ENCODE measurements around the gene GCG. TPM values are rescaled to one million over a fixed set of nuclear protein-coding genes. Genes with fewer than 3 reads are reported as not detected.
A peak's percentile ranks its signal among the peaks of the same experiment; 100 is the strongest.

The GCG gene
- polyA plus RNA-seq, 1 donor from 2014 or later, result not detected

DNA sequence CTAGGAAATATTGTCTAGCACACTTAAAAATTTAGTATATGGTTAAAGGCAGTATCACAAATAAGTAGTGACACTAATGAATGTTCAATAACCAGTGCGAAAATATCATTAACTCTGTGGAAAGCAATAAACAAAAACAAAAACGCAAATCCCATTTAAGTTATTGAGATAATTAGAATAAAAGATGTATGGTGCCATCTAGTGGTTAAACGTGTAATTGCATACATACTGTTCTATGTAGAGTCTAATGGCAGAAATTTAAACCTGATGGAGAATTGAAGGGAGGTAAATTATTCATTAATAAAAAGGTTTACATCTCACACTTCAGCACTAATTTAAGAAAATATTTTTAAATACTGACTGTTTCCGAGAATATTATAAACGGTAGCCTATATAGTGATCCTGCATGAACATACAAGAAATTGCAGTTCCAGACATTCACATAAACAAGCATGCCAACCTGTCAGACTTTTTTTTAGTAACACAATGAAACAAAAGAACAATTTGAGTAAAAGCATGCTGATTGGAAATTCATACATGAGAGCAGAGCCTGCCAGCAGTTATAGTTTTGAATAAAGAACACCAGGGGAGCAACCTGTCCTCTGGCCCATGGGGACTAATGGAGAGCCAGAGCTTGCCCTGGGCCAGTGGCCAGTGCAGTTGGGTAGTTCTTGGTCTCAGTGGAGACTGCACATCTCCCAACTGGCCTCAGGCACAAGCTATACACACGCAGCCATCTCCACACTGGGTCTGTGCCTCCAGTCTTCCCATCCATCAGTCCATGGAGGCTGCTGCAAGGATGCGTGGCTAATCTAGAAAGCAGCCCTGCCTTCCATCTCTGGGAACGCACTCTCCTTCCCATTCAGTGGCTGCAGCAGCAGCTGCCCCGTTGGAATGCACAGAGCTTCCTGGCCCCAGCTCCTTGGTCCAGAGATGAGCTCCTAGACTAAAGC is 28.0 kb downstream of the GCG start:
- H3K79me2 ChIP-seq (replicated peaks; ENCODE audit: insufficient read depth, low read length), result no peaks in the 10 kb centered on the region
- H3K4me3 ChIP-seq (ENCODE audit: low read length), result no peak overlapping the region
- H3K36me3 ChIP-seq (ENCODE audit: insufficient read depth, low read length), result no peaks in the 10 kb centered on the region
- no peak overlapping the region for H3K4me2 ChIP-seq (ENCODE audit: low read length)
- H3K27ac ChIP-seq (ENCODE audit: low read length), result no peak overlapping the region
- no peak overlapping the region for H2AFZ ChIP-seq (ENCODE audit: low read depth, low read length)
- H3K27me3 ChIP-seq (ENCODE audit: insufficient read depth, low read depth, low read length), result no peaks in the 10 kb centered on the region
- H3K9me3 ChIP-seq (ENCODE audit: low read length), result no peaks in the 10 kb centered on the region
- no peak overlapping the region for H3K9ac ChIP-seq (ENCODE audit: low read length)
- TF ChIP-seq, protein P1, sequence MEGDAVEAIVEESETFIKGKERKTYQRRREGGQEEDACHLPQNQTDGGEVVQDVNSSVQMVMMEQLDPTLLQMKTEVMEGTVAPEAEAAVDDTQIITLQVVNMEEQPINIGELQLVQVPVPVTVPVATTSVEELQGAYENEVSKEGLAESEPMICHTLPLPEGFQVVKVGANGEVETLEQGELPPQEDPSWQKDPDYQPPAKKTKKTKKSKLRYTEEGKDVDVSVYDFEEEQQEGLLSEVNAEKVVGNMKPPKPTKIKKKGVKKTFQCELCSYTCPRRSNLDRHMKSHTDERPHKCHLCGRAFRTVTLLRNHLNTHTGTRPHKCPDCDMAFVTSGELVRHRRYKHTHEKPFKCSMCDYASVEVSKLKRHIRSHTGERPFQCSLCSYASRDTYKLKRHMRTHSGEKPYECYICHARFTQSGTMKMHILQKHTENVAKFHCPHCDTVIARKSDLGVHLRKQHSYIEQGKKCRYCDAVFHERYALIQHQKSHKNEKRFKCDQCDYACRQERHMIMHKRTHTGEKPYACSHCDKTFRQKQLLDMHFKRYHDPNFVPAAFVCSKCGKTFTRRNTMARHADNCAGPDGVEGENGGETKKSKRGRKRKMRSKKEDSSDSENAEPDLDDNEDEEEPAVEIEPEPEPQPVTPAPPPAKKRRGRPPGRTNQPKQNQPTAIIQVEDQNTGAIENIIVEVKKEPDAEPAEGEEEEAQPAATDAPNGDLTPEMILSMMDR (IDR thresholded peaks at IDR 0.05; ENCODE audit: poor library complexity, severe bottlenecking), result peak; percentile 83
- TF ChIP-seq, protein P2, sequence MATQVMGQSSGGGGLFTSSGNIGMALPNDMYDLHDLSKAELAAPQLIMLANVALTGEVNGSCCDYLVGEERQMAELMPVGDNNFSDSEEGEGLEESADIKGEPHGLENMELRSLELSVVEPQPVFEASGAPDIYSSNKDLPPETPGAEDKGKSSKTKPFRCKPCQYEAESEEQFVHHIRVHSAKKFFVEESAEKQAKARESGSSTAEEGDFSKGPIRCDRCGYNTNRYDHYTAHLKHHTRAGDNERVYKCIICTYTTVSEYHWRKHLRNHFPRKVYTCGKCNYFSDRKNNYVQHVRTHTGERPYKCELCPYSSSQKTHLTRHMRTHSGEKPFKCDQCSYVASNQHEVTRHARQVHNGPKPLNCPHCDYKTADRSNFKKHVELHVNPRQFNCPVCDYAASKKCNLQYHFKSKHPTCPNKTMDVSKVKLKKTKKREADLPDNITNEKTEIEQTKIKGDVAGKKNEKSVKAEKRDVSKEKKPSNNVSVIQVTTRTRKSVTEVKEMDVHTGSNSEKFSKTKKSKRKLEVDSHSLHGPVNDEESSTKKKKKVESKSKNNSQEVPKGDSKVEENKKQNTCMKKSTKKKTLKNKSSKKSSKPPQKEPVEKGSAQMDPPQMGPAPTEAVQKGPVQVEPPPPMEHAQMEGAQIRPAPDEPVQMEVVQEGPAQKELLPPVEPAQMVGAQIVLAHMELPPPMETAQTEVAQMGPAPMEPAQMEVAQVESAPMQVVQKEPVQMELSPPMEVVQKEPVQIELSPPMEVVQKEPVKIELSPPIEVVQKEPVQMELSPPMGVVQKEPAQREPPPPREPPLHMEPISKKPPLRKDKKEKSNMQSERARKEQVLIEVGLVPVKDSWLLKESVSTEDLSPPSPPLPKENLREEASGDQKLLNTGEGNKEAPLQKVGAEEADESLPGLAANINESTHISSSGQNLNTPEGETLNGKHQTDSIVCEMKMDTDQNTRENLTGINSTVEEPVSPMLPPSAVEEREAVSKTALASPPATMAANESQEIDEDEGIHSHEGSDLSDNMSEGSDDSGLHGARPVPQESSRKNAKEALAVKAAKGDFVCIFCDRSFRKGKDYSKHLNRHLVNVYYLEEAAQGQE (IDR thresholded peaks at IDR 0.05; ENCODE audit: borderline replicate concordance), result no peak
- TF ChIP-seq RAD21 (conservative IDR thresholded peaks at IDR 0.05), result peak; percentile 81
- peak; percentile 82 for TF ChIP-seq SMC3 (conservative IDR thresholded peaks at IDR 0.05; ENCODE audit: poor library complexity)
- H3F3A ChIP-seq (ENCODE audit: insufficient read depth, low read length, poor library complexity, severe bottlenecking), result no peaks in the 10 kb centered on the region
- no peaks in the 10 kb centered on the region for H3K9me2 ChIP-seq (ENCODE audit: insufficient read depth, low read length)
- no peaks in the 10 kb centered on the region for H4K20me1 ChIP-seq (ENCODE audit: insufficient read depth)

DNA sequence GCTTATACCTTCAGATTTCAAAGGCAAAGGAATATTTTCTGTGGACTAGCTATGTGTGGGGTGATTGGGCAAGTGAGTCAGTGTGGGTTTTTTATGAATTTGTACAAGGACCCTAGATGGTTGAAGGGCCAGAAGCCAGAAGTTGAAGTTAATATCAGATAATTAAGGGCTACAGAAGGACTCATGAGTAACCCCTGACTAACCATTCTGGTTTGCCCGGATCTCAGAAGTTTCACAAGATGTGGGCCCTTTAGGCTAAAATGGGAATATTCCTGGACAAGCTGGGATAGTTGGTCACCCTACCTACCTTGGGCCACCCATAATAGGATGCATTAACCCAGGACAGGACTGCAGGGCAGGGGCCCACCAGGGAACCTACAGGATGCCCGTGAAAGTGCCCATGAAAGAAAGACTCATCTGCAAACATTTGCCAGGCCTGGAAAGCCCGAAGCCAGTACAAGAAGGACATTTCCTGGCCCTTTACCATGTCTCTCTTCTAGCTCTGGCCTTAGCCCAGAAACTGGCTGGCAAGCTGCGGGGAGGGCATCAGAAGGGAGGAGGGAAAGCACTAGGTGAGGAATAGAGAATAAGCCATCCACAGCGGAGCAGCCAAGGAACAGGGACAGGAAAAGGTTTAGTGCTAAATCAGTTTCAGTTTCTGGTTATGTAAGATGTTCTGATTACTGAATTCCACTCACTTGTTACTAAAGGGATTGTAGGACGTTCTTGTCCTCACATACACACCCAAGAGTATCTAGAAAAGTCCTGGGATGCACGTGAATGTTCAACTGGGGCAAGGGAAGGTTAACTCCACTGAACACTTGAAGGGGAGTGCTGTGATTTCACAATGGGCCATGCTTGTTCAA is 33.6 kb downstream of the GCG start:
- Histone ChIP-seq H3F3A (ENCODE audit: insufficient read depth, low read length, poor library complexity, severe bottlenecking) (no peaks in the 10 kb centered on the region), H3K9ac (ENCODE audit: low read length) (no peak overlapping the region), H3K4me3 (ENCODE audit: low read length) (no peak overlapping the region), H2AFZ (ENCODE audit: low read depth, low read length) (no peak overlapping the region), H3K4me2 (ENCODE audit: low read length) (no peak overlapping the region), H3K27me3 (ENCODE audit: insufficient read depth, low read depth, low read length) (no peaks in the 10 kb centered on the region), H3K27ac (ENCODE audit: low read length) (no peak overlapping the region), H3K36me3 (ENCODE audit: insufficient read depth, low read length) (no peaks in the 10 kb centered on the region), H3K9me2 (ENCODE audit: insufficient read depth, low read length) (no peaks in the 10 kb centered on the region), H3K79me2 (replicated peaks; ENCODE audit: insufficient read depth, low read length) (no peaks in the 10 kb centered on the region), H3K9me3 (ENCODE audit: low read length) (no peaks in the 10 kb centered on the region), H4K20me1 (ENCODE audit: insufficient read depth) (no peaks in the 10 kb centered on the region)
- TF ChIP-seq POLR2AphosphoS5 (IDR thresholded peaks at IDR 0.05) (no peak), TAF1 (IDR thresholded peaks at IDR 0.05; ENCODE audit: low read depth) (no peak), MXI1 (conservative IDR thresholded peaks at IDR 0.05; ENCODE audit: poor library complexity, severe bottlenecking) (no peak), SMC3 (conservative IDR thresholded peaks at IDR 0.05; ENCODE audit: poor library complexity) (no peak), EP300 (conservative IDR thresholded peaks at IDR 0.05; ENCODE audit: poor library complexity, severe bottlenecking) (no peak), RAD21 (conservative IDR thresholded peaks at IDR 0.05) (no peak)
- TF ChIP-seq, protein P1 (IDR thresholded peaks at IDR 0.05; ENCODE audit: poor library complexity, severe bottlenecking), result no peak
- TF ChIP-seq, protein P2 (IDR thresholded peaks at IDR 0.05; ENCODE audit: borderline replicate concordance), result no peak

Measured in neural cell (in vitro differentiated cells).